Esophagus (tissue), 2 donors: ENCODE measurements around the gene RPL38. TPM values are rescaled to one million over a fixed set of nuclear protein-coding genes. Genes with fewer than 3 reads are reported as not detected.

Experiments
- H3K27ac ChIP-seq, 2 donors: one replicate each; pipeline ENCODE4 v1.5.1; 2013; ENCODE audit warnings: low read depth in 2 of 2, mild to moderate bottlenecking in 2 of 2, inconsistent platforms in 1 of 2, low read length in 1 of 2, moderate library complexity in 1 of 2
- H3K27me3 ChIP-seq, 2 donors: one replicate each; pipeline ENCODE4 v1.6.1; 2013; ENCODE audit warnings: low read length in 2 of 2, control low read depth in 1 of 2, mild to moderate bottlenecking in 1 of 2; ENCODE audit not compliant: insufficient read depth in 2 of 2, control insufficient read depth in 1 of 2
- H3K36me3 ChIP-seq, 2 donors: one replicate each; pipeline ENCODE4 v1.6.1; 2013; ENCODE audit warnings: low read length in 1 of 2; ENCODE audit not compliant: control insufficient read depth in 2 of 2, insufficient read depth in 2 of 2
- H3K4me1 ChIP-seq, 2 donors: one replicate each; pipeline ENCODE4 v1.6.1; 2013; ENCODE audit warnings: low read length in 1 of 2; ENCODE audit not compliant: control insufficient read depth in 2 of 2, insufficient read depth in 2 of 2
- H3K4me3 ChIP-seq, 2 donors: one replicate each; pipeline ENCODE4 v1.5.1; 2013; ENCODE audit warnings: low read length in 2 of 2, mild to moderate bottlenecking in 2 of 2, low read depth in 1 of 2, moderate library complexity in 1 of 2
- H3K9me3 ChIP-seq, 2 donors: one replicate each; pipeline ENCODE4 v1.6.1; 2013; ENCODE audit warnings: mild to moderate bottlenecking in 2 of 2, low read depth in 1 of 2, low read length in 1 of 2, moderate library complexity in 1 of 2; ENCODE audit not compliant: control insufficient read depth in 2 of 2, insufficient read depth in 1 of 2
- WGBS, 2 donors: extraction: QIAGEN DNeasy Blood & Tissue Kit; methylation state at CpG; one replicate each; pipeline ENCODE4 v1.1.7; 2013; 5-methylcytosine and 5-hydroxymethylcytosine counted together
- polyA plus RNA-seq, 2 donors: library from polyadenylated mRNA; stranded (reverse); fragments of 200-250 nt; gene quantifications; one replicate each; pipeline ENCODE4 v1.2.3, GENCODE V29; 2013
- donor health status: healthy with polysubstance abuse.
- donor health status: Bipolar disorder and iron deficiency.

RPL38 gene
- polyA plus RNA-seq, 2 donors = 1,223 to 1,349 TPM

DNA sequence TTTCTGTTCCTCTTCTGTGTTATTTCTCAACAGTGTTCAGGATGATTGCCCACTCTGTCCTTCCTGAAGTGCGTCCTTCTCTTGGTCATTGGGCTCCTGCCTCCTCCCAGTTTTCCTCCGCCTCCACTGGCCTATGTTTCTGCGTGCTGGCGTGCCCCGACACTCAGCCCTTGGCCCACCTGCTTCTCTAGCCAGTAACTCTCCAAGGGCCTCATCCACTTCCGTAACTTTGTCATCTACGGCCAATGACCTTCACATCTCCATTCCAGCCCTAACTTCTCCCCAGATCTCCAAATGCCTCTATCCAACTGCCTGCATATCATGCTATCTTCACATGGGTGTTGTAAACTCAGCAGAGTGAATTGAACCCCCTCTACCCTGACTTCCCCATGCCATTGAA, 39.6 kb upstream of the RPL38 start:
- peaks cover 0 to 2% of the 10 kb centered on the region in 2 donors for H3K9me3 ChIP-seq
- H3K36me3 ChIP-seq = no peaks in the 10 kb centered on the region
- no peak overlapping the region for H3K4me3 ChIP-seq
- no peaks in the 10 kb centered on the region for H3K4me1 ChIP-seq
- no peak overlapping the region for H3K27ac ChIP-seq
- WGBS, 2 donors = 82 to 90% methylated on average over 7 of the region's 7 CpGs
- H3K27me3 ChIP-seq = no peaks in the 10 kb centered on the region

DNA sequence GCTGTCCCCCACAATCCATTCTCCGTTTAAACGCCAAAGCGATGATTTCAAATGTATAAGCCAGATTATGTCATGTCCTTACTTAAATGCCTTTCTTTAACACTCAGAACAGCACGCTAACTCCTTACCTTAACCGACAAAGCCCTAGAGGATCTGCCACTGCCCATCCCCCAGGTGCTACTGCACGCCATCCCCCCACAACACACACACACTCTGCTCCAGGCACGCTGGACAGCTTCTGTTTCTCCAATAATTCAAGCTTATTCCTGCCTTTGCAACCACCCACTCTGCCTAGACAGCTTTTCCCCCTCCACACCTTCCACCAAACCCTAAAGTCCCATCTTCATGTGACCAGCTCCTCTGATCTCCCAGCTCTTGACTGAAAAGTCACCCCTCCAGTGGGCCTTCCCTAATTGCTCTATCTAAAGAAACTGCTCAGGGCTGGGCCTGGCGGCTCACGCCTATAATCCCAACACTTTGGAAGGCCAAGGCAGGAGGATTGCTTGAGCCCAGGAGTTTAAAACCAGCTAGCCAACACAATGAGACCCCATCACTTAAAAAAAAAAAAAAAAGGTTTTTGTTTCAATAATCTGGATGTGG, 38.9 kb upstream of the RPL38 start:
- no peaks in the 10 kb centered on the region for H3K27me3 ChIP-seq
- H3K36me3 ChIP-seq = no peaks in the 10 kb centered on the region
- H3K4me3 ChIP-seq = no peak overlapping the region
- WGBS, 2 donors = 92 to 93% methylated on average over 9 of the region's 9 CpGs
- H3K9me3 ChIP-seq = peaks cover 0 to 2% of the 10 kb centered on the region in 2 donors
- no peak overlapping the region for H3K27ac ChIP-seq
- no peaks in the 10 kb centered on the region for H3K4me1 ChIP-seq

GRCh38 chr17:74165797-74166365, 37.6 kb upstream of the RPL38 start:
- 78% methylated on average over 8 of the region's 8 CpGs for WGBS, 2 donors
- no peaks in the 10 kb centered on the region for H3K9me3 ChIP-seq
- no peaks in the 10 kb centered on the region for H3K27me3 ChIP-seq
- no peaks in the 10 kb centered on the region for H3K36me3 ChIP-seq
- no peaks in the 10 kb centered on the region for H3K4me1 ChIP-seq
- H3K27ac ChIP-seq = no peak overlapping the region
- no peak overlapping the region for H3K4me3 ChIP-seq

GRCh38 chr17:74170924-74171323, 32.6 kb upstream of the RPL38 start:
- WGBS, 2 donors = 65 to 68% methylated on average over 1 of the region's 1 CpG
- no peaks in the 10 kb centered on the region for H3K36me3 ChIP-seq

DNA sequence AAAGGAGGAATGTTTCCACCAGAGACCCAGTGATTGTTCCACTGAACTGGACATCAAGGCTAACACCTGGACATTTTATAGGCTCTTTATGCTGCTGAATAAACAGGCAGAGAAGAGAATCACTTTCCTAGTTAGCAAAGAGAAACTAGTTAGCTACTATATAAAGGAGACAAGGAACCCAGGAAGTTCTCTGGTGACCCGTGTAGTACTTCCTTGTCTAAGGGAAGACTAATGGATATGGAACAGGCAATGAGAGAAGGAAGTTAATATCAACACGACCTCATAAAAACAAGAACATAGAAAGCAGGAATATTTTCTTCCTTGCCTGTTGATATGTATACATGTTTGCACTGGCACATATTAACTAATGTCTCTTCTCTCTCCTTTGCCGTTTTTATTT, 30.8 kb upstream of the RPL38 start:
- no peaks in the 10 kb centered on the region for H3K27me3 ChIP-seq
- WGBS, 2 donors = 51 to 59% methylated on average over 3 of the region's 3 CpGs
- H3K4me3 ChIP-seq = no peak overlapping the region

More at GRCh38 chr17:74170924-74171323, 32.6 kb upstream of the RPL38 start:
- no peaks in the 10 kb centered on the region for H3K27me3 ChIP-seq
- no peaks in the 10 kb centered on the region for H3K4me1 ChIP-seq
- H3K9me3 ChIP-seq = no peaks in the 10 kb centered on the region
- H3K27ac ChIP-seq = no peak overlapping the region
- no peak overlapping the region for H3K4me3 ChIP-seq

DNA sequence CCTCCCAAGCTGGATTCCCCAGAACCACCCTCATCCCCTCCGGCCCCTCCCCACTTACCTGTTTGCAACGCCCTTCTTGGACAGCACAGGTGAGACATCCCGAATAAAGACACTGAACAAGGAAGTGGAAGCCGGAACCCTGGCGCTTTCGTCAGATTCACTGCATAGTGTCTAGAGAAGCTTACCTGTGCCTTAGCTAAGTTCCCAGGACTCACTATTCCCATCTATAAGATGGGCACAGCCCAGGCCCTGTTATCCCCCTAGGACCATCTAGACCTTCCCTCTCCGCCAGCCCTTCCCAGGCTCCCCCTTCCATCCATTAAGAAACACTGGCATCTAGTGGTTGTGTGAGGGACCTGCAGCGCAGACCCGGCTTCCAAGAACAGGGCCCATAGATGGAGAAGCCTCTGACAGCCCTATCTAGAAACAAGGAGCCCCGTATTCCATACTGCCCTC, 26.9 kb upstream of the RPL38 start:
- H3K27me3 ChIP-seq = no peaks in the 10 kb centered on the region
- WGBS, 2 donors = 30 to 43% methylated on average over 10 of the region's 10 CpGs
- H3K9me3 ChIP-seq = no peaks in the 10 kb centered on the region
- no peaks in the 10 kb centered on the region for H3K36me3 ChIP-seq
- no peaks in the 10 kb centered on the region for H3K4me1 ChIP-seq
- H3K27ac ChIP-seq = no peak overlapping the region
- no peak overlapping the region for H3K4me3 ChIP-seq

More for the DNA sequence above, 30.8 kb upstream of the RPL38 start:
- H3K4me1 ChIP-seq = no peaks in the 10 kb centered on the region
- no peak overlapping the region for H3K27ac ChIP-seq
- no peaks in the 10 kb centered on the region for H3K36me3 ChIP-seq
- no peaks in the 10 kb centered on the region for H3K9me3 ChIP-seq

- Histone ChIP-seq H3K27ac (no peak overlapping the region), H3K36me3 (no peaks in the 10 kb centered on the region), H3K27me3 (no peaks in the 10 kb centered on the region), H3K9me3 (no peaks in the 10 kb centered on the region), H3K4me3 (no peak overlapping the region), H3K4me1 (no peaks in the 10 kb centered on the region)
- 0 to 6% methylated on average over 1 of the region's 1 CpG for WGBS, 2 donors
Observed at GRCh38 chr17:74177018-74177450, 26.4 kb upstream of the RPL38 start.

DNA sequence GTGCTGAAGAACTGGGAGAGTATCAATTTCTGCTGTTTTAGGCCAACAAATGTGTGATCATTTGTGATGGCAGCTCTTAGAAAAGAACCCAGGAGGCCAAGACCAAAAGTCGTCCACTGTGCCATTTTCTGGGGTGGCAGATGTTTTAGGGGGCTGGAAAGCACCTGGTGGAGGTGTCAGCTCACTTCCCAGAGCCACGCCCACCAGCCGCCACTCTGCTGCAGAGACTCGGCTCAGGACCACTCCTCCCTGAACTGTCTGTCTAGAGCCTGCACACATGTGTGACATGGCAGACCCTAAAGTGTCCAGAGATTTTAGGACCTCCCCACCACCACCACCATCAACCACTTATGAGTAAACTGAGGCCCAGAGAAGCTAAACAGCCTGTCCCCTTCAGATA, 23.9 kb upstream of the RPL38 start:
- H3K27me3 ChIP-seq = no peaks in the 10 kb centered on the region

DNA sequence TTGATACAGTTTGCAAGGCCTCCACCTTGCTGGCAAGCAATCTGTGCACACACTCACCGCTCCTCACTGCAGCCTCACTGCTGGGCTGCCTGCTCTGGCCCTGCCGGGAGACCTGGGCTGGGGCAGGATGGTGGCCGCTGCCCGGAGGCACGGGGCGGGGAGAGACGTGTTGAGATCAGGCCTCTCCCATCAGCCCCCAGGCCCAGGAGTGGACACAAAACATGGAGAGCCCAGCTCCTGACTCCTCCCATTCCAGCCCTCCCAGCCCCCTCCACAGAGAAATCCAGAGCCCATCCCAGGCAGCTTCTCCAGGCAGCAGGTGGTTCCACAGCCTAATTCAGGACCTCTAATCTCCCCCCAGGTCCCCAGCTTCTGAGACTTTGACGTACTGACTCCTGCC, 23.1 kb upstream of the RPL38 start:
- no peaks in the 10 kb centered on the region for H3K4me1 ChIP-seq
- H3K4me3 ChIP-seq = no peak overlapping the region
- H3K36me3 ChIP-seq = no peaks in the 10 kb centered on the region
- H3K27ac ChIP-seq = no peak overlapping the region
- 49 to 58% methylated on average over 8 of the region's 8 CpGs for WGBS, 2 donors
- H3K9me3 ChIP-seq = no peaks in the 10 kb centered on the region
- H3K27me3 ChIP-seq = no peaks in the 10 kb centered on the region

More for the DNA sequence above, 23.9 kb upstream of the RPL38 start:
- Histone ChIP-seq H3K36me3 (no peaks in the 10 kb centered on the region), H3K27ac (no peak overlapping the region), H3K4me3 (no peak overlapping the region), H3K4me1 (no peaks in the 10 kb centered on the region), H3K9me3 (no peaks in the 10 kb centered on the region)
- 70 to 74% methylated on average over 4 of the region's 4 CpGs for WGBS, 2 donors

GRCh38 chr17:74181341-74181740, 22.1 kb upstream of the RPL38 start:
- no peaks in the 10 kb centered on the region for H3K4me1 ChIP-seq
- H3K27ac ChIP-seq = no peak overlapping the region
- H3K4me3 ChIP-seq = no peak overlapping the region
- H3K9me3 ChIP-seq = no peaks in the 10 kb centered on the region
- H3K27me3 ChIP-seq = no peaks in the 10 kb centered on the region
- no peaks in the 10 kb centered on the region for H3K36me3 ChIP-seq
- 87 to 93% methylated on average over 4 of the region's 4 CpGs for WGBS, 2 donors
